ENCODE results near the gene INPP5D. TPM values are rescaled to one million over a fixed set of nuclear protein-coding genes. Genes with fewer than 3 reads are reported as not detected.

The INPP5D gene
- total and polyA plus RNA-seq, 4 donors = 2.9 to 18.8 (median 6.6) TPM

DNA sequence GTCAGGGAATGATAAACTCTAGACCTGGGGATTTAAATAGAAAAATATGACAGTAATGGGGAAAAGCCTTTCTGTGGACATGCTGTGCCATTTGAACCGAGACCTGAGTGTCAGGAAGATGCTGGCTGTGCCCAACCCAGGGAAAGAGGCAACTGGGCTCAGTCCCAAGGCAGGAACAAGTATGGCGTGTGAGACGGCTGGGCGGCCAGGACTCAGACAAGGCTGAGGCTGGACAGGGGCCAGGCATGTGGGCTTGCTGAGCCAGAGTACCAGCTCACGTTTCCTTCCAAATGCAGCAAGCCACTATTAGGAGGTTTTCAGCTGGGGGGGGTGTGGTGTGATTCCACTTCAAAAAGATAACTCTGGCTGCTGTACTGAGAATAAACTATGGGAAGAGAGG lies 92.4 kb downstream of the INPP5D start:
- DNase-seq (ENCODE audit: low spot score) = no peak
- Histone ChIP-seq H3K9me3 (ENCODE audit: control insufficient read depth in 4 of 4, low read length in 3 of 4) (no peaks in the 10 kb centered on the region), H3K27me3 (ENCODE audit: control insufficient read depth in 4 of 4, insufficient read depth in 4 of 4, low read length in 3 of 4) (no peaks in the 10 kb centered on the region), H3K4me1 (ENCODE audit: control insufficient read depth in 4 of 4, insufficient read depth in 4 of 4, low read length in 3 of 4) (no peaks in the 10 kb centered on the region), H3K36me3 (ENCODE audit: control insufficient read depth in 4 of 4, insufficient read depth in 3 of 4, low read depth in 1 of 4, low read length in 3 of 4) (peaks cover 0 to 1% (median 0%) of the 10 kb centered on the region in 4 donors), H3K4me3 (ENCODE audit: low read depth in 1 of 3, low read length in 3 of 3) (no peak overlapping the region), H3K9ac (ENCODE audit: low read depth in 1 of 2, low read length in 2 of 2) (no peak overlapping the region), H3K27ac (ENCODE audit: low read depth in 1 of 2, low read length in 2 of 2) (no peak overlapping the region)
- 70% methylated on average over 5 of the region's 5 CpGs for WGBS
- TF ChIP-seq SP1 (IDR thresholded peaks at IDR 0.05) (no peak), FOXA2 (IDR thresholded peaks at IDR 0.05) (no peak), GABPA (IDR thresholded peaks at IDR 0.05 in 1 of 2, conservative IDR thresholded peaks at IDR 0.05 in 1 of 2) (no peak), HNF4G (IDR thresholded peaks at IDR 0.05) (no peak), TAF1 (conservative IDR thresholded peaks at IDR 0.05) (no peak), RXRA (IDR thresholded peaks at IDR 0.05) (no peak), HNF4A (conservative IDR thresholded peaks at IDR 0.05) (no peak), JUND (IDR thresholded peaks at IDR 0.05) (no peak), NR2F2 (IDR thresholded peaks at IDR 0.05) (no peak), RAD21 (IDR thresholded peaks at IDR 0.05) (no peak)
- TF ChIP-seq, protein P1, sequence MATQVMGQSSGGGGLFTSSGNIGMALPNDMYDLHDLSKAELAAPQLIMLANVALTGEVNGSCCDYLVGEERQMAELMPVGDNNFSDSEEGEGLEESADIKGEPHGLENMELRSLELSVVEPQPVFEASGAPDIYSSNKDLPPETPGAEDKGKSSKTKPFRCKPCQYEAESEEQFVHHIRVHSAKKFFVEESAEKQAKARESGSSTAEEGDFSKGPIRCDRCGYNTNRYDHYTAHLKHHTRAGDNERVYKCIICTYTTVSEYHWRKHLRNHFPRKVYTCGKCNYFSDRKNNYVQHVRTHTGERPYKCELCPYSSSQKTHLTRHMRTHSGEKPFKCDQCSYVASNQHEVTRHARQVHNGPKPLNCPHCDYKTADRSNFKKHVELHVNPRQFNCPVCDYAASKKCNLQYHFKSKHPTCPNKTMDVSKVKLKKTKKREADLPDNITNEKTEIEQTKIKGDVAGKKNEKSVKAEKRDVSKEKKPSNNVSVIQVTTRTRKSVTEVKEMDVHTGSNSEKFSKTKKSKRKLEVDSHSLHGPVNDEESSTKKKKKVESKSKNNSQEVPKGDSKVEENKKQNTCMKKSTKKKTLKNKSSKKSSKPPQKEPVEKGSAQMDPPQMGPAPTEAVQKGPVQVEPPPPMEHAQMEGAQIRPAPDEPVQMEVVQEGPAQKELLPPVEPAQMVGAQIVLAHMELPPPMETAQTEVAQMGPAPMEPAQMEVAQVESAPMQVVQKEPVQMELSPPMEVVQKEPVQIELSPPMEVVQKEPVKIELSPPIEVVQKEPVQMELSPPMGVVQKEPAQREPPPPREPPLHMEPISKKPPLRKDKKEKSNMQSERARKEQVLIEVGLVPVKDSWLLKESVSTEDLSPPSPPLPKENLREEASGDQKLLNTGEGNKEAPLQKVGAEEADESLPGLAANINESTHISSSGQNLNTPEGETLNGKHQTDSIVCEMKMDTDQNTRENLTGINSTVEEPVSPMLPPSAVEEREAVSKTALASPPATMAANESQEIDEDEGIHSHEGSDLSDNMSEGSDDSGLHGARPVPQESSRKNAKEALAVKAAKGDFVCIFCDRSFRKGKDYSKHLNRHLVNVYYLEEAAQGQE (IDR thresholded peaks at IDR 0.05) = no peak
- TF ChIP-seq, protein P2, sequence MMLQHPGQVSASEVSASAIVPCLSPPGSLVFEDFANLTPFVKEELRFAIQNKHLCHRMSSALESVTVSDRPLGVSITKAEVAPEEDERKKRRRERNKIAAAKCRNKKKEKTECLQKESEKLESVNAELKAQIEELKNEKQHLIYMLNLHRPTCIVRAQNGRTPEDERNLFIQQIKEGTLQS (IDR thresholded peaks at IDR 0.05) = no peak
- TF ChIP-seq, protein P3, sequence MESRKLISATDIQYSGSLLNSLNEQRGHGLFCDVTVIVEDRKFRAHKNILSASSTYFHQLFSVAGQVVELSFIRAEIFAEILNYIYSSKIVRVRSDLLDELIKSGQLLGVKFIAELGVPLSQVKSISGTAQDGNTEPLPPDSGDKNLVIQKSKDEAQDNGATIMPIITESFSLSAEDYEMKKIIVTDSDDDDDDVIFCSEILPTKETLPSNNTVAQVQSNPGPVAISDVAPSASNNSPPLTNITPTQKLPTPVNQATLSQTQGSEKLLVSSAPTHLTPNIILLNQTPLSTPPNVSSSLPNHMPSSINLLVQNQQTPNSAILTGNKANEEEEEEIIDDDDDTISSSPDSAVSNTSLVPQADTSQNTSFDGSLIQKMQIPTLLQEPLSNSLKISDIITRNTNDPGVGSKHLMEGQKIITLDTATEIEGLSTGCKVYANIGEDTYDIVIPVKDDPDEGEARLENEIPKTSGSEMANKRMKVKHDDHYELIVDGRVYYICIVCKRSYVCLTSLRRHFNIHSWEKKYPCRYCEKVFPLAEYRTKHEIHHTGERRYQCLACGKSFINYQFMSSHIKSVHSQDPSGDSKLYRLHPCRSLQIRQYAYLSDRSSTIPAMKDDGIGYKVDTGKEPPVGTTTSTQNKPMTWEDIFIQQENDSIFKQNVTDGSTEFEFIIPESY (IDR thresholded peaks at IDR 0.05) = no peak
- TF ChIP-seq, protein P4, sequence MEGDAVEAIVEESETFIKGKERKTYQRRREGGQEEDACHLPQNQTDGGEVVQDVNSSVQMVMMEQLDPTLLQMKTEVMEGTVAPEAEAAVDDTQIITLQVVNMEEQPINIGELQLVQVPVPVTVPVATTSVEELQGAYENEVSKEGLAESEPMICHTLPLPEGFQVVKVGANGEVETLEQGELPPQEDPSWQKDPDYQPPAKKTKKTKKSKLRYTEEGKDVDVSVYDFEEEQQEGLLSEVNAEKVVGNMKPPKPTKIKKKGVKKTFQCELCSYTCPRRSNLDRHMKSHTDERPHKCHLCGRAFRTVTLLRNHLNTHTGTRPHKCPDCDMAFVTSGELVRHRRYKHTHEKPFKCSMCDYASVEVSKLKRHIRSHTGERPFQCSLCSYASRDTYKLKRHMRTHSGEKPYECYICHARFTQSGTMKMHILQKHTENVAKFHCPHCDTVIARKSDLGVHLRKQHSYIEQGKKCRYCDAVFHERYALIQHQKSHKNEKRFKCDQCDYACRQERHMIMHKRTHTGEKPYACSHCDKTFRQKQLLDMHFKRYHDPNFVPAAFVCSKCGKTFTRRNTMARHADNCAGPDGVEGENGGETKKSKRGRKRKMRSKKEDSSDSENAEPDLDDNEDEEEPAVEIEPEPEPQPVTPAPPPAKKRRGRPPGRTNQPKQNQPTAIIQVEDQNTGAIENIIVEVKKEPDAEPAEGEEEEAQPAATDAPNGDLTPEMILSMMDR (IDR thresholded peaks at IDR 0.05; ENCODE audit: low read depth, low read length, missing input control) = no peak

DNA sequence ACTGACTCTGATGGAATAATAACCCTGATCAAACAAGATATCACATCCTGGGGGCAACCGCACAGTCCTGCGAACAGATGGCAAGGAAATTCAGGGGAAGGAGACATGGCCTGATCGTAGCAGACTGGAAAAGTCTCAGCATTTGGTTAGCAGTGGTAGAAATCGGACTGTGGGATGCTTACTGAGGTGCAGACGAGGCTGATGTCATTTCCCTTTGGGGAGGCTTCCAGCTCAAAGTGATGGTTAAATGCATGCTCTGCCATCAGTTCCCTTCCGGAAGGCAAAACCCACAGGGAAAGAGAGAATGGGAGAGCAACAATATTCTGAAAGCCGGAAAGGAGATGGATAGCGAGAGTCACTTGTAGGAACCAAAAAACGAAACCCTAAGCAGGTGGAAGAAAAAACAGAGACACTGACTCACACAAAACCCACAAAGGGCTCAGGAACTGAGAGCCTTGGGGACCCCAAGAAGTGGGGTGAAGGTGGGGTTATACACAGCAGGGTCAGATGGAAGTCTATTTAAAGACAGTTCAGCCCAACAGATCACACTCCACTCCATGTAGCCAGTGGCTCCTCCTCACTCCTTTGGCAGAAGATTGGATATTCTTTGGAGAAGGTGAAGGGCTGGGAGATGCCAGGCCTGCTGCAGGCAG lies 93.1 kb downstream of the INPP5D start:
- no peak overlapping the region for H3K4me3 ChIP-seq (ENCODE audit: low read depth in 1 of 3, low read length in 3 of 3)
- TF ChIP-seq, protein P4 (IDR thresholded peaks at IDR 0.05; ENCODE audit: low read depth, low read length, missing input control) = no peak
- TF ChIP-seq RXRA (IDR thresholded peaks at IDR 0.05) (no peak), JUND (IDR thresholded peaks at IDR 0.05) (no peak), YY1 (IDR thresholded peaks at IDR 0.05) (no peak), NR2F2 (IDR thresholded peaks at IDR 0.05) (no peak), HNF4A (conservative IDR thresholded peaks at IDR 0.05) (no peak)
- TF ChIP-seq, protein P5, sequence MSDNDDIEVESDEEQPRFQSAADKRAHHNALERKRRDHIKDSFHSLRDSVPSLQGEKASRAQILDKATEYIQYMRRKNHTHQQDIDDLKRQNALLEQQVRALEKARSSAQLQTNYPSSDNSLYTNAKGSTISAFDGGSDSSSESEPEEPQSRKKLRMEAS (IDR thresholded peaks at IDR 0.05) = no peak
- H3K9me3 ChIP-seq (ENCODE audit: control insufficient read depth in 4 of 4, low read length in 3 of 4) = no peaks in the 10 kb centered on the region
- H3K27ac ChIP-seq (ENCODE audit: low read depth in 1 of 2, low read length in 2 of 2) = no peak overlapping the region
- H3K4me1 ChIP-seq (ENCODE audit: control insufficient read depth in 4 of 4, insufficient read depth in 4 of 4, low read length in 3 of 4) = no peaks in the 10 kb centered on the region
- H3K36me3 ChIP-seq (ENCODE audit: control insufficient read depth in 4 of 4, insufficient read depth in 3 of 4, low read depth in 1 of 4, low read length in 3 of 4) = no peaks in the 10 kb centered on the region
- DNase-seq (ENCODE audit: low spot score) = no peak
- WGBS = 81% methylated on average over 9 of the region's 9 CpGs
- H3K27me3 ChIP-seq (ENCODE audit: control insufficient read depth in 4 of 4, insufficient read depth in 4 of 4, low read length in 3 of 4) = no peaks in the 10 kb centered on the region
- no peak overlapping the region for H3K9ac ChIP-seq (ENCODE audit: low read depth in 1 of 2, low read length in 2 of 2)

All from liver (tissue), 9 donors.